ENCODE data around the gene ATL1. TPM values are rescaled to one million over a fixed set of nuclear protein-coding genes. Genes with fewer than 3 reads are reported as not detected.

ATL1 gene
- total and polyA plus RNA-seq, 2 of the 4 experiments (the other 2 are of a cell fraction), result 6.0 to 12.2 TPM

DNA sequence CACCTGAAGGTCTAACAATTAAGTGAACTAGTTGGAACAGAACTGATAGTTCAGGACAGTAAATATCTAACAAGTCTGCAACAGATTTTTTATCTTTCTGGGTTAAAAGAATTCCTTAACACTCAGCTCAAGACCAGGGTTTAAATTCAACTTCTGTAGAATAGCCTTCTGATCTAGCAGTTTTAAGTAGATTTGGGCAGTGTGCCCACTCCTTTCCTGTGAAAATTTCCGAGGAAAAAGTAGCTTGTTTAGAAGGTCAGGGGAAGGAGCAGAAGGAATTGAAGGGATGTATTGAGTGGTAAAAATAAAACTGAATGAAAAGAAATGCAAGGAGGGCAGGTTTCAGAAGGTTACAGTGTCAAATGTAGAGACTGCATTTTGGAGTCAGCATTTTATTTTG, 45.8 kb downstream of the ATL1 start:
- H2BK5ac ChIP-seq (ENCODE audit: low read depth, low read length, poor library complexity, severe bottlenecking), result no peak overlapping the region
- H3K27me3 ChIP-seq (ENCODE audit: control insufficient read depth, insufficient read depth, low read length), result no peaks in the 10 kb centered on the region
- no peak overlapping the region for H3K4ac ChIP-seq (ENCODE audit: low read depth, low read length)
- no peak overlapping the region for H4K5ac ChIP-seq (ENCODE audit: low read depth, low read length)
- no peak overlapping the region for H3K27ac ChIP-seq (ENCODE audit: insufficient read depth, low read length)
- TF ChIP-seq RFX5 (IDR thresholded peaks at IDR 0.05; ENCODE audit: low read depth, low read length), result no peak
- TF ChIP-seq BHLHE40 (IDR thresholded peaks at IDR 0.05; ENCODE audit: low read depth, low read length), result no peak
- TF ChIP-seq MAZ (IDR thresholded peaks at IDR 0.05; ENCODE audit: borderline replicate concordance, low read depth, low read length), result no peak
- no peak for TF ChIP-seq CHD1 (IDR thresholded peaks at IDR 0.05; ENCODE audit: low read depth, low read length)
- TF ChIP-seq RAD21 (IDR thresholded peaks at IDR 0.05; ENCODE audit: low read length), result no peak
- no peak for TF ChIP-seq MXI1 (IDR thresholded peaks at IDR 0.05; ENCODE audit: borderline replicate concordance, low read depth, low read length)
- TF ChIP-seq USF2 (IDR thresholded peaks at IDR 0.05; ENCODE audit: low read depth, low read length), result no peak
- TF ChIP-seq POLR2A (IDR thresholded peaks at IDR 0.05; ENCODE audit: low read depth, low read length), result no peak
- TF ChIP-seq, protein P1, sequence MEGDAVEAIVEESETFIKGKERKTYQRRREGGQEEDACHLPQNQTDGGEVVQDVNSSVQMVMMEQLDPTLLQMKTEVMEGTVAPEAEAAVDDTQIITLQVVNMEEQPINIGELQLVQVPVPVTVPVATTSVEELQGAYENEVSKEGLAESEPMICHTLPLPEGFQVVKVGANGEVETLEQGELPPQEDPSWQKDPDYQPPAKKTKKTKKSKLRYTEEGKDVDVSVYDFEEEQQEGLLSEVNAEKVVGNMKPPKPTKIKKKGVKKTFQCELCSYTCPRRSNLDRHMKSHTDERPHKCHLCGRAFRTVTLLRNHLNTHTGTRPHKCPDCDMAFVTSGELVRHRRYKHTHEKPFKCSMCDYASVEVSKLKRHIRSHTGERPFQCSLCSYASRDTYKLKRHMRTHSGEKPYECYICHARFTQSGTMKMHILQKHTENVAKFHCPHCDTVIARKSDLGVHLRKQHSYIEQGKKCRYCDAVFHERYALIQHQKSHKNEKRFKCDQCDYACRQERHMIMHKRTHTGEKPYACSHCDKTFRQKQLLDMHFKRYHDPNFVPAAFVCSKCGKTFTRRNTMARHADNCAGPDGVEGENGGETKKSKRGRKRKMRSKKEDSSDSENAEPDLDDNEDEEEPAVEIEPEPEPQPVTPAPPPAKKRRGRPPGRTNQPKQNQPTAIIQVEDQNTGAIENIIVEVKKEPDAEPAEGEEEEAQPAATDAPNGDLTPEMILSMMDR (conservative IDR thresholded peaks at IDR 0.05; ENCODE audit: low read depth, low read length), result no peak
- ChIA-PET CTCF (interaction anchor here (1.0 kb wide), 1 partner anchor 14 kb away, joined by 4 read pairs; no protein-coding TSS in a partner anchor), POLR2A (ENCODE audit: unreplicated experiment) (no interaction called here)
- dilution Hi-C loops (cut with HindIII; ENCODE audit: low sequenced_read_pairs, unreplicated experiment) (no loop called here), in situ Hi-C loops (cut with MboI; ENCODE audit: low sequenced_read_pairs) (no loop called here), intact Hi-C loops (cut with micrococcal nuclease) (no loop called here)
- H2AK9ac ChIP-seq (replicated peaks; ENCODE audit: low read depth, low read length, poor library complexity), result no peak overlapping the region
- H4K8ac ChIP-seq (ENCODE audit: low read depth in 2 of 2, low read length in 2 of 2), result no peak overlapping the region
- no TSS peak for BruUV-seq (replicated peaks)
- no peak overlapping the region for H2BK20ac ChIP-seq (ENCODE audit: low read depth, low read length)
- no peak overlapping the region for H3K23ac ChIP-seq (ENCODE audit: low read depth, low read length)
- ATAC-seq (ENCODE audit: low read depth) (no peak), DNase-seq (peak; percentile 39)
- no peak overlapping the region for H3K14ac ChIP-seq (replicated peaks; ENCODE audit: low read depth, low read length)
- H3K79me1 ChIP-seq (ENCODE audit: low read depth in 1 of 2, low read length in 2 of 2), result no peaks in the 10 kb centered on the region
- H4K91ac ChIP-seq (ENCODE audit: insufficient read depth, low read depth, low read length), result no peak overlapping the region
- WGBS, 2 experiments (ENCODE audit: extremely low coverage in 2 of 2, insufficient read length in 1 of 2), result 0% methylated on average over 1 of the region's 1 CpG; no CpG with 5 or more reads in 1 of the 2 experiments
- no peaks in the 10 kb centered on the region; the same call in 1 of the 2 replicates for H3K9me1 ChIP-seq (ENCODE audit: insufficient read depth, low read length)
- H3K36me3 ChIP-seq (ENCODE audit: control insufficient read depth, insufficient read depth, low read length), result no peaks in the 10 kb centered on the region
- H3K4me2 ChIP-seq (ENCODE audit: low read depth, low read length), result no peak overlapping the region
- no peak overlapping the region for H2BK15ac ChIP-seq (ENCODE audit: low read depth, low read length)
- no peak overlapping the region for H2BK120ac ChIP-seq (ENCODE audit: low read depth, low read length)
- H3K56ac ChIP-seq (ENCODE audit: extremely low read depth, insufficient read depth, low read length), result no peak overlapping the region
- no peak overlapping the region for H3K4me3 ChIP-seq (ENCODE audit: insufficient read depth, low read depth, low read length)
- H4K20me1 ChIP-seq (ENCODE audit: insufficient read depth, low read length), result no peaks in the 10 kb centered on the region
- peaks cover 1% of the 10 kb centered on the region; the same call in 1 of the 2 replicates for H3K4me1 ChIP-seq (ENCODE audit: control insufficient read depth, insufficient read depth, low read length)
- H2AK5ac ChIP-seq (ENCODE audit: low read depth, low read length), result no peak overlapping the region
- no peak overlapping the region for H2AFZ ChIP-seq (replicated peaks; ENCODE audit: low read length, poor library complexity)
- no peaks in the 10 kb centered on the region for H3K9me3 ChIP-seq (ENCODE audit: control insufficient read depth, insufficient read depth, low read length)
- H3K9ac ChIP-seq (ENCODE audit: low read depth, low read length), result no peak overlapping the region
- no peak overlapping the region for H3K18ac ChIP-seq (ENCODE audit: low read depth, low read length)

Data from IMR-90 (cell line).